ENCODE data around the gene LTA4H.

Gene LTA4H

GRCh38 chr12:95956557-95957145, 78.7 kb downstream of the LTA4H start:
- Histone ChIP-seq H3K9me3 (ENCODE audit: control insufficient read depth, insufficient read depth, low read length) (no peaks in the 10 kb centered on the region), H3K27me3 (ENCODE audit: control insufficient read depth, insufficient read depth, low read length) (no peaks in the 10 kb centered on the region), H3K4me1 (ENCODE audit: control insufficient read depth, insufficient read depth, low read length) (0 out of 2 replicates have a peak, but pooled peaks cover 1% of the 10 kb centered on the region), H3K27ac (ENCODE audit: low read length) (no peak overlapping the region), H3K36me3 (ENCODE audit: control insufficient read depth, insufficient read depth, low read length) (no peaks in the 10 kb centered on the region), H3K4me3 (ENCODE audit: low read length) (no peak overlapping the region)
- no peak for DNase-seq (ENCODE audit: low read depth, low spot score)
- no CpG with 5 or more reads among the region's 27 CpGs for WGBS (ENCODE audit: insufficient coverage, insufficient read length)

GRCh38 chr12:95955549-95956159, 79.7 kb downstream of the LTA4H start:
- no peak for DNase-seq (ENCODE audit: low read depth, low spot score)
- H3K27ac ChIP-seq (ENCODE audit: low read length): no peak overlapping the region
- no peaks in the 10 kb centered on the region for H3K27me3 ChIP-seq (ENCODE audit: control insufficient read depth, insufficient read depth, low read length)
- no peaks in the 10 kb centered on the region for H3K9me3 ChIP-seq (ENCODE audit: control insufficient read depth, insufficient read depth, low read length)
- H3K4me1 ChIP-seq (ENCODE audit: control insufficient read depth, insufficient read depth, low read length): 0 out of 2 replicates have a peak, but pooled peaks cover 1% of the 10 kb centered on the region
- no CpG with 5 or more reads among the region's 7 CpGs for WGBS (ENCODE audit: insufficient coverage, insufficient read length)
- no peak overlapping the region for H3K4me3 ChIP-seq (ENCODE audit: low read length)
- no peaks in the 10 kb centered on the region for H3K36me3 ChIP-seq (ENCODE audit: control insufficient read depth, insufficient read depth, low read length)

GRCh38 chr12:95953000-95953399, 82.4 kb downstream of the LTA4H start:
- DNase-seq (ENCODE audit: low read depth, low spot score): no peak
- Histone ChIP-seq H3K27me3 (ENCODE audit: control insufficient read depth, insufficient read depth, low read length) (no peaks in the 10 kb centered on the region), H3K9me3 (ENCODE audit: control insufficient read depth, insufficient read depth, low read length) (no peaks in the 10 kb centered on the region), H3K27ac (ENCODE audit: low read length) (no peak overlapping the region), H3K4me1 (ENCODE audit: control insufficient read depth, insufficient read depth, low read length) (0 out of 2 replicates have a peak, but pooled peaks cover 1% of the 10 kb centered on the region), H3K4me3 (ENCODE audit: low read length) (no peak overlapping the region), H3K36me3 (ENCODE audit: control insufficient read depth, insufficient read depth, low read length) (no peaks in the 10 kb centered on the region)
- WGBS (ENCODE audit: insufficient coverage, insufficient read length): no CpG with 5 or more reads among the region's 1 CpG

- H3K27me3 ChIP-seq (ENCODE audit: control insufficient read depth, insufficient read depth, low read length): no peaks in the 10 kb centered on the region
- H3K9me3 ChIP-seq (ENCODE audit: control insufficient read depth, insufficient read depth, low read length): no peaks in the 10 kb centered on the region
- H3K4me1 ChIP-seq (ENCODE audit: control insufficient read depth, insufficient read depth, low read length): no peaks in the 10 kb centered on the region
- no peak for DNase-seq (ENCODE audit: low read depth, low spot score)
- no peaks in the 10 kb centered on the region for H3K36me3 ChIP-seq (ENCODE audit: control insufficient read depth, insufficient read depth, low read length)
- H3K4me3 ChIP-seq (ENCODE audit: low read length): no peak overlapping the region
- H3K27ac ChIP-seq (ENCODE audit: low read length): no peak overlapping the region
Observed at GRCh38 chr12:95951515-95951914, 83.9 kb downstream of the LTA4H start.

Data from iPS DF 6.9 (cell line).